GM12878 (cell line): ENCODE data around the gene TCEANC2.
A peak's percentile ranks its signal among the peaks of the same experiment; 100 is the strongest.

ENCODE experiments used
- CTCF ChIP-seq, 3 experiments: IDR thresholded peaks in 2 of 3; conservative IDR thresholded peaks in 1 of 3; 2 replicates each; pipeline ENCODE4 v1.5.1; 2011; ENCODE audit warnings: low read depth in 3 of 3, low read length in 3 of 3, mild to moderate bottlenecking in 3 of 3, control low read depth in 2 of 3, moderate library complexity in 2 of 3, inconsistent platforms in 1 of 3, mixed read lengths in 1 of 3; ENCODE audit not compliant: control insufficient read depth in 2 of 3, insufficient read depth in 1 of 3; ENCODE audit errors: extremely low read depth in 1 of 3
- ETV6 ChIP-seq, 2 experiments: fragments of 450-650 bp in 1 of 2; IDR thresholded peaks in 1 of 2; conservative IDR thresholded peaks in 1 of 2; 2 replicates each; pipeline ENCODE4 v1.6.1; 2014; ENCODE audit warnings: antibody characterized with exemption in 1 of 2, borderline replicate concordance in 1 of 2, low read depth in 1 of 2, mild to moderate bottlenecking in 1 of 2, moderate library complexity in 1 of 2
- SPI1 ChIP-seq: IDR thresholded peaks from 2 replicates; pipeline ENCODE4 v1.6.1; 2011; ENCODE audit warnings: low read depth, mild to moderate bottlenecking, low read length, moderate library complexity, borderline replicate concordance; ENCODE audit not compliant: insufficient read depth
- TF ChIP-seq, protein P1 (sequence below): IDR thresholded peaks from 2 replicates; pipeline ENCODE4 v1.6.1; 2012; ENCODE audit warnings: mild to moderate bottlenecking, low read depth, low read length

- TF ChIP-seq CTCF (IDR thresholded peaks at IDR 0.05 in 2 of 3, conservative IDR thresholded peaks at IDR 0.05 in 1 of 3; ENCODE audit: control insufficient read depth in 2 of 3, extremely low read depth in 1 of 3, insufficient read depth in 1 of 3, low read depth in 3 of 3, low read length in 3 of 3) (peak; percentile 66 to 89 (median 82)), SPI1 (no peak), ETV6 (conservative IDR thresholded peaks at IDR 0.05 in 1 of 2, IDR thresholded peaks at IDR 0.05 in 1 of 2; ENCODE audit: borderline replicate concordance in 1 of 2, low read depth in 1 of 2) (no peak)
- TF ChIP-seq, protein P1, sequence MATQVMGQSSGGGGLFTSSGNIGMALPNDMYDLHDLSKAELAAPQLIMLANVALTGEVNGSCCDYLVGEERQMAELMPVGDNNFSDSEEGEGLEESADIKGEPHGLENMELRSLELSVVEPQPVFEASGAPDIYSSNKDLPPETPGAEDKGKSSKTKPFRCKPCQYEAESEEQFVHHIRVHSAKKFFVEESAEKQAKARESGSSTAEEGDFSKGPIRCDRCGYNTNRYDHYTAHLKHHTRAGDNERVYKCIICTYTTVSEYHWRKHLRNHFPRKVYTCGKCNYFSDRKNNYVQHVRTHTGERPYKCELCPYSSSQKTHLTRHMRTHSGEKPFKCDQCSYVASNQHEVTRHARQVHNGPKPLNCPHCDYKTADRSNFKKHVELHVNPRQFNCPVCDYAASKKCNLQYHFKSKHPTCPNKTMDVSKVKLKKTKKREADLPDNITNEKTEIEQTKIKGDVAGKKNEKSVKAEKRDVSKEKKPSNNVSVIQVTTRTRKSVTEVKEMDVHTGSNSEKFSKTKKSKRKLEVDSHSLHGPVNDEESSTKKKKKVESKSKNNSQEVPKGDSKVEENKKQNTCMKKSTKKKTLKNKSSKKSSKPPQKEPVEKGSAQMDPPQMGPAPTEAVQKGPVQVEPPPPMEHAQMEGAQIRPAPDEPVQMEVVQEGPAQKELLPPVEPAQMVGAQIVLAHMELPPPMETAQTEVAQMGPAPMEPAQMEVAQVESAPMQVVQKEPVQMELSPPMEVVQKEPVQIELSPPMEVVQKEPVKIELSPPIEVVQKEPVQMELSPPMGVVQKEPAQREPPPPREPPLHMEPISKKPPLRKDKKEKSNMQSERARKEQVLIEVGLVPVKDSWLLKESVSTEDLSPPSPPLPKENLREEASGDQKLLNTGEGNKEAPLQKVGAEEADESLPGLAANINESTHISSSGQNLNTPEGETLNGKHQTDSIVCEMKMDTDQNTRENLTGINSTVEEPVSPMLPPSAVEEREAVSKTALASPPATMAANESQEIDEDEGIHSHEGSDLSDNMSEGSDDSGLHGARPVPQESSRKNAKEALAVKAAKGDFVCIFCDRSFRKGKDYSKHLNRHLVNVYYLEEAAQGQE, result no peak
Observed at GRCh38 chr1:54081306-54082270, 28.2 kb downstream of the TCEANC2 start.
